Measurements from ENCODE around the gene SLC6A17.

DNA sequence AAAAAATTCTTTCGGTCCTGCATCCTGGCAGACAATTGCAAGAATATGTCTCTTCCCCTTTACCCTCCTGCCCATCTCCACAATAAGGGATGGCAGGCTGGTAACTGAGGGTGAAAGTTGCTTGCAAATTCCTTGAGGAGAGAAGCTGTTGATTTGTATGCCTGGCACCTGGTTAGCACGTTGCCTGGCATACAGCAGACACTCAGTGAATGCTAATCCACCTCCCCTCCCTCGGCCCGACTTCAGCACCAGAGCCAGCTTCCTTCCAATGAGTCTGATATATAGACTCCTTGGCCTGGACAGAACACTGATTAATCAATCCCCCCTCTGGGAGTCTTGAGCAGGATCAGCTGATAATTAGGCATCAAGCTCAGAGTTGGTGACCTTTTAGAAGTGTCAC lies 99.0 kb downstream of the SLC6A17 start:
- TF ChIP-seq, protein P1, sequence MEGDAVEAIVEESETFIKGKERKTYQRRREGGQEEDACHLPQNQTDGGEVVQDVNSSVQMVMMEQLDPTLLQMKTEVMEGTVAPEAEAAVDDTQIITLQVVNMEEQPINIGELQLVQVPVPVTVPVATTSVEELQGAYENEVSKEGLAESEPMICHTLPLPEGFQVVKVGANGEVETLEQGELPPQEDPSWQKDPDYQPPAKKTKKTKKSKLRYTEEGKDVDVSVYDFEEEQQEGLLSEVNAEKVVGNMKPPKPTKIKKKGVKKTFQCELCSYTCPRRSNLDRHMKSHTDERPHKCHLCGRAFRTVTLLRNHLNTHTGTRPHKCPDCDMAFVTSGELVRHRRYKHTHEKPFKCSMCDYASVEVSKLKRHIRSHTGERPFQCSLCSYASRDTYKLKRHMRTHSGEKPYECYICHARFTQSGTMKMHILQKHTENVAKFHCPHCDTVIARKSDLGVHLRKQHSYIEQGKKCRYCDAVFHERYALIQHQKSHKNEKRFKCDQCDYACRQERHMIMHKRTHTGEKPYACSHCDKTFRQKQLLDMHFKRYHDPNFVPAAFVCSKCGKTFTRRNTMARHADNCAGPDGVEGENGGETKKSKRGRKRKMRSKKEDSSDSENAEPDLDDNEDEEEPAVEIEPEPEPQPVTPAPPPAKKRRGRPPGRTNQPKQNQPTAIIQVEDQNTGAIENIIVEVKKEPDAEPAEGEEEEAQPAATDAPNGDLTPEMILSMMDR (IDR thresholded peaks at IDR 0.05; ENCODE audit: insufficient read depth, low read length), result no peak
- no peak for TF ChIP-seq POLR2AphosphoS5 (IDR thresholded peaks at IDR 0.05; ENCODE audit: low read depth)
- no peak for TF ChIP-seq GABPA (IDR thresholded peaks at IDR 0.05; ENCODE audit: low read depth)
- TF ChIP-seq, protein P2, sequence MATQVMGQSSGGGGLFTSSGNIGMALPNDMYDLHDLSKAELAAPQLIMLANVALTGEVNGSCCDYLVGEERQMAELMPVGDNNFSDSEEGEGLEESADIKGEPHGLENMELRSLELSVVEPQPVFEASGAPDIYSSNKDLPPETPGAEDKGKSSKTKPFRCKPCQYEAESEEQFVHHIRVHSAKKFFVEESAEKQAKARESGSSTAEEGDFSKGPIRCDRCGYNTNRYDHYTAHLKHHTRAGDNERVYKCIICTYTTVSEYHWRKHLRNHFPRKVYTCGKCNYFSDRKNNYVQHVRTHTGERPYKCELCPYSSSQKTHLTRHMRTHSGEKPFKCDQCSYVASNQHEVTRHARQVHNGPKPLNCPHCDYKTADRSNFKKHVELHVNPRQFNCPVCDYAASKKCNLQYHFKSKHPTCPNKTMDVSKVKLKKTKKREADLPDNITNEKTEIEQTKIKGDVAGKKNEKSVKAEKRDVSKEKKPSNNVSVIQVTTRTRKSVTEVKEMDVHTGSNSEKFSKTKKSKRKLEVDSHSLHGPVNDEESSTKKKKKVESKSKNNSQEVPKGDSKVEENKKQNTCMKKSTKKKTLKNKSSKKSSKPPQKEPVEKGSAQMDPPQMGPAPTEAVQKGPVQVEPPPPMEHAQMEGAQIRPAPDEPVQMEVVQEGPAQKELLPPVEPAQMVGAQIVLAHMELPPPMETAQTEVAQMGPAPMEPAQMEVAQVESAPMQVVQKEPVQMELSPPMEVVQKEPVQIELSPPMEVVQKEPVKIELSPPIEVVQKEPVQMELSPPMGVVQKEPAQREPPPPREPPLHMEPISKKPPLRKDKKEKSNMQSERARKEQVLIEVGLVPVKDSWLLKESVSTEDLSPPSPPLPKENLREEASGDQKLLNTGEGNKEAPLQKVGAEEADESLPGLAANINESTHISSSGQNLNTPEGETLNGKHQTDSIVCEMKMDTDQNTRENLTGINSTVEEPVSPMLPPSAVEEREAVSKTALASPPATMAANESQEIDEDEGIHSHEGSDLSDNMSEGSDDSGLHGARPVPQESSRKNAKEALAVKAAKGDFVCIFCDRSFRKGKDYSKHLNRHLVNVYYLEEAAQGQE (IDR thresholded peaks at IDR 0.05; ENCODE audit: insufficient replicate concordance, low read depth), result no peak
